ENCODE measurements around the gene TMEM151B.

- no peak for TF ChIP-seq YY1 (IDR thresholded peaks at IDR 0.05; ENCODE audit: insufficient read depth, insufficient read length)
- TF ChIP-seq SUZ12 (IDR thresholded peaks at IDR 0.05; ENCODE audit: extremely low read depth, insufficient read depth, insufficient read length) = no peak
- TF ChIP-seq ZNF274 (IDR thresholded peaks at IDR 0.05; ENCODE audit: low read depth, low read length) = no peak
Measured at GRCh38 chr6:44238687-44239350, 31.4 kb upstream of the TMEM151B start.
